H9 (cell line): ENCODE results near the gene LIPM. TPM values are rescaled to one million over a fixed set of nuclear protein-coding genes. Genes with fewer than 3 reads are reported as not detected.

ENCODE experiments used
- DNase-seq: peaks from one replicate; pipeline ENCODE4 v3.0.0-alpha.2; 2017
- H2AFZ ChIP-seq: one replicate; pipeline ENCODE4 v1.6.1; 2013; ENCODE audit warnings: mild to moderate bottlenecking, low read length, control low read depth, moderate library complexity
- H2AK5ac ChIP-seq: 2 replicates; pipeline ENCODE4 v1.6.1; 2013; ENCODE audit warnings: low read length, control low read depth, mixed read lengths; ENCODE audit not compliant: insufficient read length
- H2BK120ac ChIP-seq: one replicate; pipeline ENCODE4 v1.6.1; 2013; ENCODE audit warnings: low read depth, mild to moderate bottlenecking, low read length, control low read depth, inconsistent platforms; ENCODE audit not compliant: poor library complexity, severe bottlenecking
- H2BK12ac ChIP-seq: 2 replicates; pipeline ENCODE4 v1.6.1; 2013; ENCODE audit warnings: low read length, control low read depth, mixed read lengths, low read depth; ENCODE audit not compliant: insufficient read length
- H2BK15ac ChIP-seq: 2 replicates; pipeline ENCODE4 v1.6.1; 2013; ENCODE audit warnings: low read depth, low read length, control low read depth
- H2BK20ac ChIP-seq: one replicate; pipeline ENCODE4 v1.6.1; 2013; ENCODE audit warnings: low read depth, mild to moderate bottlenecking, low read length, control low read depth, inconsistent platforms; ENCODE audit not compliant: poor library complexity, severe bottlenecking
- H2BK5ac ChIP-seq: 2 replicates; pipeline ENCODE4 v1.6.1; 2013; ENCODE audit warnings: low read length, control low read depth, mixed read lengths; ENCODE audit not compliant: insufficient read length
- H3K14ac ChIP-seq: 2 replicates; pipeline ENCODE4 v1.6.1; 2013; ENCODE audit warnings: low read length, control low read depth; ENCODE audit not compliant: insufficient read depth
- H3K18ac ChIP-seq: 2 replicates; pipeline ENCODE4 v1.6.1; 2013; ENCODE audit warnings: low read depth, mild to moderate bottlenecking, mixed read lengths, low read length, control low read depth; ENCODE audit not compliant: insufficient read length
- H3K23ac ChIP-seq: 2 replicates; pipeline ENCODE4 v1.6.1; 2013; ENCODE audit warnings: low read length, control low read depth, mixed read lengths, low read depth; ENCODE audit not compliant: insufficient read length
- H3K23me2 ChIP-seq: 2 replicates; pipeline ENCODE4 v1.6.1; 2013; ENCODE audit warnings: low read depth, mild to moderate bottlenecking, mixed read lengths, low read length, control low read depth; ENCODE audit not compliant: insufficient read length, poor library complexity, severe bottlenecking
- H3K27ac ChIP-seq: 2 replicates; pipeline ENCODE4 v1.5.1; 2013; ENCODE audit warnings: low read length, control low read depth, mixed read lengths, low read depth; ENCODE audit not compliant: insufficient read length
- H3K27me3 ChIP-seq: 2 replicates; pipeline ENCODE4 v1.6.1; 2013; ENCODE audit warnings: low read length, control low read depth, inconsistent platforms; ENCODE audit not compliant: insufficient read depth
- H3K4ac ChIP-seq: 2 replicates; pipeline ENCODE4 v1.6.1; 2013; ENCODE audit warnings: low read depth, mild to moderate bottlenecking, control low read depth, inconsistent platforms, low read length, moderate library complexity
- H3K4me1 ChIP-seq: 2 replicates; pipeline ENCODE4 v1.6.1; 2013; ENCODE audit warnings: low read length, control low read depth, inconsistent platforms; ENCODE audit not compliant: insufficient read depth
- H3K4me2 ChIP-seq: 2 replicates; pipeline ENCODE4 v1.6.1; 2013; ENCODE audit warnings: low read length, control low read depth, mixed read lengths; ENCODE audit not compliant: insufficient read length, insufficient read depth
- H3K56ac ChIP-seq: 2 replicates; pipeline ENCODE4 v1.6.1; 2013; ENCODE audit warnings: low read depth, mild to moderate bottlenecking, mixed read lengths, low read length, control low read depth; ENCODE audit not compliant: insufficient read length
- H3K79me1 ChIP-seq: 2 replicates; pipeline ENCODE4 v1.6.1; 2013; ENCODE audit warnings: low read depth, mild to moderate bottlenecking, moderate library complexity, low read length, control low read depth, inconsistent platforms; ENCODE audit not compliant: insufficient read depth, poor library complexity, severe bottlenecking
- H3K79me2 ChIP-seq: 2 replicates; pipeline ENCODE4 v1.6.1; 2013; ENCODE audit warnings: low read length, control low read depth, inconsistent platforms; ENCODE audit not compliant: insufficient read depth
- H3K9ac ChIP-seq: 2 replicates; pipeline ENCODE4 v1.6.1; 2013; ENCODE audit warnings: low read length, control low read depth, mixed read lengths; ENCODE audit not compliant: insufficient read length; ENCODE audit errors: extremely low read depth
- H3K9me3 ChIP-seq: one replicate; pipeline ENCODE4 v1.6.1; 2013; ENCODE audit warnings: low read depth, low read length, inconsistent platforms; ENCODE audit not compliant: control insufficient read depth
- H3T11ph ChIP-seq: one replicate; pipeline ENCODE4 v1.6.1; 2013; ENCODE audit warnings: mild to moderate bottlenecking, low read length, control low read depth, inconsistent platforms
- H4K20me1 ChIP-seq: one replicate; pipeline ENCODE4 v1.6.1; 2013; ENCODE audit not compliant: control insufficient read depth, insufficient read length, insufficient read depth
- H4K5ac ChIP-seq: 2 replicates; pipeline ENCODE4 v1.6.1; 2013; ENCODE audit warnings: low read depth, mild to moderate bottlenecking, mixed read lengths, low read length, control low read depth; ENCODE audit not compliant: insufficient read length
- H4K8ac ChIP-seq: replicated peaks from 2 replicates; pipeline ENCODE4 v1.6.1; 2013; ENCODE audit warnings: low read length, control low read depth, mixed read lengths, low read depth; ENCODE audit not compliant: insufficient read length
- H4K91ac ChIP-seq: 2 replicates; pipeline ENCODE4 v1.6.1; 2013; ENCODE audit warnings: low read depth, mild to moderate bottlenecking, moderate library complexity, mixed read lengths, low read length, control low read depth; ENCODE audit not compliant: insufficient read length
- H3K27ac Mint-ChIP-seq, 3 experiments: 2 replicates in 2 of 3; 3 replicates in 1 of 3; pipeline ENCODE4 v1.8.0; 2020 to 2021; ENCODE audit warnings: mixed read lengths in 3 of 3, mild to moderate bottlenecking in 1 of 3, moderate library complexity in 1 of 3
- H3K27me3 Mint-ChIP-seq: 2 replicates; pipeline ENCODE4 v1.8.0; 2021; ENCODE audit warnings: low read depth, mild to moderate bottlenecking, moderate library complexity, mixed read lengths
- H3K36me3 Mint-ChIP-seq, 3 experiments: 2 replicates in 2 of 3; 3 replicates in 1 of 3; pipeline ENCODE4 v1.8.0; 2020 to 2021; ENCODE audit warnings: low read depth in 3 of 3, mixed read lengths in 3 of 3; ENCODE audit not compliant: insufficient read depth in 1 of 3
- H3K4me1 Mint-ChIP-seq, 2 experiments: 2 replicates each; pipeline ENCODE4 v1.8.0; 2020; ENCODE audit warnings: mixed read lengths in 2 of 2
- H3K4me3 Mint-ChIP-seq, 2 experiments: 2 replicates in 1 of 2; 3 replicates in 1 of 2; pipeline ENCODE4 v1.8.0; 2020 to 2021; ENCODE audit warnings: mild to moderate bottlenecking in 2 of 2, mixed read lengths in 2 of 2, moderate library complexity in 1 of 2
- H3K9me3 Mint-ChIP-seq, 2 experiments: 2 replicates in 1 of 2; 3 replicates in 1 of 2; pipeline ENCODE4 v1.8.0; 2020; ENCODE audit warnings: mild to moderate bottlenecking in 2 of 2, mixed read lengths in 2 of 2, moderate library complexity in 1 of 2
- CTCF ChIP-seq: fragments of 200-600 bp; sonication (generic); conservative IDR thresholded peaks from 3 replicates; pipeline ENCODE4 v1.8.0; 2021; ENCODE audit warnings: antibody characterized with exemption, mild to moderate bottlenecking
- WGBS: extraction: QIAGEN DNeasy Blood & Tissue Kit; methylation state at CpG from one replicate; pipeline ENCODE4 v1.1.7; 2013; ENCODE audit warnings: missing lambda C conversion rate, low lambda C conversion rate, mixed read lengths; ENCODE audit not compliant: insufficient read length; ENCODE audit errors: extremely low coverage; 5-methylcytosine and 5-hydroxymethylcytosine counted together
- total RNA-seq: library from RNA; stranded (reverse); gene quantifications from 2 replicates; pipeline ENCODE4 v1.2.1, GENCODE V29; 2021

Gene LIPM
- total RNA-seq, 1 experiment from 2014 or later = not detected

GRCh38 chr10:88851706-88852105 lies 49.2 kb downstream of the LIPM start, which contains the start of gene ANKRD22:
Gene ANKRD22 (minus strand): TSS chr10:88851844. CDS start chr10:88851607, 237 bp downstream.
- Histone ChIP-seq H2AK5ac (no peak within 1 kb of the TSS), H3K4ac (no peak within 1 kb of the TSS), H3K18ac (no peak within 1 kb of the TSS), H3K9me3 (no peaks in the 10 kb centered on the region), H2BK120ac (no peak within 1 kb of the TSS), H3K27me3 (no peaks in the 10 kb centered on the region), H4K20me1 (no peaks in the 10 kb centered on the region), H3K4me2 (no peak within 1 kb of the TSS), H2BK12ac (no peak within 1 kb of the TSS), H3K79me2 (no peaks in the 10 kb centered on the region), H2BK15ac (no peak within 1 kb of the TSS), H3K56ac (no peak within 1 kb of the TSS), H2AFZ (peak within 1 kb of the TSS; percentile 80), H3K23me2 (no peaks in the 10 kb centered on the region), H3K79me1 (no peaks in the 10 kb centered on the region), H4K5ac (no peak within 1 kb of the TSS), H4K91ac (no peak within 1 kb of the TSS), H4K8ac (no peak within 1 kb of the TSS), H3K23ac (no peak within 1 kb of the TSS), H3K14ac (no peak within 1 kb of the TSS), H3K27ac (no peak within 1 kb of the TSS), H3K4me1 (no peaks in the 10 kb centered on the region; the same call in none of the 2 replicates), H3T11ph (no peak within 1 kb of the TSS), H2BK5ac (no peak within 1 kb of the TSS), H3K9ac (no peak within 1 kb of the TSS), H2BK20ac (no peak within 1 kb of the TSS)
- Mint-ChIP-seq H3K4me1 (peaks cover 15 to 17% of the 10 kb centered on the region in 2 experiments), H3K27ac (no peak within 1 kb of the TSS), H3K4me3 (no peak within 1 kb of the TSS), H3K36me3 (no peaks in the 10 kb centered on the region), H3K27me3 (no peaks in the 10 kb centered on the region), H3K9me3 (no peaks in the 10 kb centered on the region)
- peak; percentile 47 for DNase-seq
- WGBS = no CpG with 5 or more reads among the region's 5 CpGs
- no peak for TF ChIP-seq CTCF
